GM21360 (cell line): ENCODE measurements around the gene VOPP1.
"Not testable (repeated sequence)": the region's sequence is repeated elsewhere in the genome, so short reads cannot be mapped to it uniquely, and the experiment has no call there.

Experiments
- ATAC-seq: cut with Tn5 transposase; IDR thresholded peaks from one replicate; pipeline ENCODE4 v1.9.1; 2021; ENCODE audit warnings: mild to moderate bottlenecking, moderate library complexity; ENCODE audit not compliant: unreplicated experiment

Gene VOPP1

DNA sequence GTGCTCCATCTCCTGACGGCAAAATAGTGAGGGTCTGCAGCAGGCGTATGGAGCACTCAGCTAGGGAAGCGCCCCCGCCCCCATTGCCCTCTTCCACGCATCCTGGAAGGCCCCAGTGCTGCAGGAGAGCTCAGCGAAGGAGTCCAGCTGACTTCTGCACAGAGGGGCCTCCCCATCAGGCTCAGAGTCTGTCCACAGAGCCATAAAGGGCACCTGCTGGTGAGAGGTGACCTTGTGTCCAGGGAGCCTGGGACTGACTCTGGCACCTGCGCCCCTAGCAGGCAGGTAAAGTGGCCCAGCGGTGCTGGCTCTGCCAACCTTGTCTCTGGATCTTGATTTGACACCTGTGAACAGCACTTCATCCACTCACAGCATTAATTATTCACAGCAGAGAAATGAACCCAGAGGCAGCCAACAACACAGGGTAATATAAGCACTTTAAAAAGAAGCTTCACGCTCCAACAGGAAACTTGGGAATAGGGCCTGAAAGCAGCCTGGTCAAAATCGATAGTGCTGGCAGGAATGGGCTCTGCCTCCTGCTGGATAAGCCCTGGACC, 59.6 kb downstream of the VOPP1 start:
- no peak for ATAC-seq

DNA sequence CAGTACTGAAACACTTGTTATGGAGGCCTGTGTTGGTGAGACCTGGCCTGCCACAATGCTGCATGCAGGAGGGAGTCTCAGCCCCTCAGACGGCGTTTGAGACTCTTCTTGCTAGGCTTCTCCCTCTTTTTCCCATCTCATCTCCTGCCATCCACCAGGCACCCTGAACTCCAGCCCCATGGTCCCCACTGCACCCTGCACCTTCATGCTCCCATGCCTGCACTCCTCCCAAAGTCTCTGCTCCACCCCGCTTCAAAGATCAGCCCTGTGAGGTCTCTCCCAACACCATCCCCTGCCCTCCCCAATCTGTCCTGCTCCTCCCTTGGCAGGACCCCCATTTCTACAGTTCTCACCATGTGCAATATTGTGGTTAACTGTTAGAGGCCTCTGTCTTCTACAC, 61.7 kb downstream of the VOPP1 start:
- ATAC-seq, result no peak

DNA sequence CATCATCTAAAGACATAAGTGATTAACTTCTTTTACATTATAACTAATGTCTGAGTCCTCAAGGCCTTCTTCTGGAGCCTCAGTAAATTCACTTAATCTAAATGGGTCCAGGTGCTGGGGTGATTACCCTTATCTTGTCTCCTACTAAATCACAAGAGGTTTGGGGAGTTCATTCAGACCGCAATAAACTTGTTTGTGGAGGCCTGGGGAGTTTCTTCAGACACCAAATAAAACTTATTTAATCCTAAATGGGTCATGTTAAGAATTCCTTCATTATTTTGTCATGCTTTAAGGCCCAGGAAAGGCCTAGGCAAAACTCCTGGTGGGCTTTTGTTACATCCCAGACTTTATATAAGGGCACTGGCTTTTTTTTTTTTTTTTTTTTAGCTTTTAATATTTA, 62.1 kb downstream of the VOPP1 start:
- ATAC-seq, result not testable (repeated sequence)

DNA sequence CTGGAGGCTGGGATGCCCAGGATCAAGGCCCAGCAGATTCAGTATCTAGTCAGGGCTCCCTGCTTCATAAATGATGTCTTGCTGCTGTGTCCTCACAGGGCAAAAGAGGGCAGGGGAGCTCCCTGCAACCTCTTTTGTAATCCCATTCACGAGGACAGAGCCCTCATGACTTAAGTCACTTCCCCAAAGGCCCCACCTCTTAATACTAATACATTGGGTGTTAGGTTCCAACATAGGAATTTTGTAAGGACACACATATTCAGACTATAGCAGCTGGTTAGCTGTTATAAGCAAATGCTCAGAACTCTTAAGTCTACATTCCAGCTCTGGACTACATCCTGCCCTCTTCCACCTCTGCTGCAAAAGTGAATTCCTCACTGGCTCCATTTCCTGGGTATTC, 63.0 kb downstream of the VOPP1 start:
- ATAC-seq, result peak; percentile 15

GRCh38 chr7:55508221-55509011, 63.9 kb downstream of the VOPP1 start:
- peak; percentile 79 for ATAC-seq

DNA sequence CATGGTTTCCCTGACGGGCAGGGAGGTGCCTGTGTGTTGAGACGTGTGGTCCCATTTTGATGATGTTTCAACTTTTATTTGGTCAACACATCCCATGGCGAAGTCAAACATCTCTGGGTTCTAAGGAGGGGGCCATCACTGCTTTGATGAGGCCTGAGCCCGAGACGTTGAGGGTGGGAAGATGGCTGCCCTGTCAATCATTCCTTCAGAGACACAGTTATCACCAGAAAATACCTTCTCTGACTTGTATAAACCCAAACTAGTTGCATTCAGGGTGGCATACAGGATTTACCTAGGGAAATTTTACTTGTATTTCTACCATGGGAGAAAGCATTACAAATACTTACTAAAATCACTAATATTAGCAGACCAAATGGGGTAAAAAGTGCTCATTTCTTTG, 64.6 kb downstream of the VOPP1 start:
- no peak for ATAC-seq

DNA sequence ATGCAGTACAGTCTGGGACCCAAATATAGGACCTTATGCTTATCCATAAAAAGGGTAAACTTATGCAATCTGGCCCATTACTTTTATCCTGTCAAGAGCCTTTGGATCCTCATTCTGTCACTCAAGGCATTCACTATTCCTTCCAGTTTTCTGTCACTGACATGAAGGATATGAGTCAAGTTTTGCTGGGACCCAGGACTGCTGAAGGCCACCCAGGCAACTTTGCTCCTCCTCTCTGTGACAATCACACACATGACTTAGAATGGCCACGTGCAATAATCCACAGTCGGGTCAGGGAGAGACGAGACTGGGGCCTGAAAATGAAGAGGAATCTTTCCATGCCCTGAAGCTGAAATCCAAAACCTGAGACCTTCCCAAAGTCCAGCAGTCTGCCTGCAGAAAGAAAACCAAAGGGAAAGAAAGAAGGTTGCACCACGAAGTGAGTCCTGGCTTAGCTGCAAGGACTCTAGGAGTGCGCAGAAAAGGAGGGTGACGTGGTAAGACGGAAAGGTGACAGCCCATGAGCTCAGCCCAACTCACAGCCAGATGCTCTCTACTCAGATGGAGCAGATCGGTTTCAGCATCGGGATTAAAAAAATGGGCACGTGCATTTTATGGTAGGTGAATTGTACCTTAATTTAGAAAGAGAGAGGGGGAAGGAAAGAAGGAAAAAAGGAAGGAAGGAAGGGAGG, 67.2 kb downstream of the VOPP1 start:
- no peak for ATAC-seq

DNA sequence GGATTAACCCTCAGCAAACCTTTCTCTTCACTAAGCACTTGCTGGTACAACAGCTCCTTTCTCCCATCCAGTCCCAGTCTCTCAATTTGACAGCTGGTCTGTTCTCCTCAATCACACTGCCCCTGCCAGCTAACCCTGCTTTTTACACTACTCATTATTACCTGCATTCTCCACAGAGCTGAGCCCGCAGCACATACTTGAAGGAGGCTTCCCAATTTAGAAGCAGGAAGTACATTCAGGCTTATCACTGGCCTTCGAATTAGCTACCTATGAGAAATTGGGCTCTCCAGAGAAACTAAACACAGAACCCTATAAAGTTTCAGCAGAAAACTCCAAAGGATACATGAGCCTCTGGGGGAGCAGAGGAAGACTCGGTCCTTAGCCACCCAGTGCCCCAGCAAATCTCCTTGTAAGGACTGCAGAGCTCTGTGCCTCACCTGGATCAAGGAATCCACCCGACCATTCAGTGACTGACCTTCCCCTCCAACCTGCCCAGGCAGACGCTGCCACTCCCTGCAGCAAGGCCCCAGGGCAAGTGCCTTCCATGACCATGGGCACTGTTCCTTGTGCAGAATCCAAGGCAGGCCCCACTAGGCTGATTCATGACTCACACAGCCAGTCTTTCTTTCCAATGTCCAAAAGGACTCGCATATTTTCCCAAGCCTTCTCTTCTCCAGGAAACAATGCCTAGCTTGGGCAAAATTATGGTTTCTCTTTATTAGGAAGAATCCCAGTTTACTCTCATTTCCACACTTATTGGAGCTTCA, 68.0 kb downstream of the VOPP1 start:
- no peak for ATAC-seq

DNA sequence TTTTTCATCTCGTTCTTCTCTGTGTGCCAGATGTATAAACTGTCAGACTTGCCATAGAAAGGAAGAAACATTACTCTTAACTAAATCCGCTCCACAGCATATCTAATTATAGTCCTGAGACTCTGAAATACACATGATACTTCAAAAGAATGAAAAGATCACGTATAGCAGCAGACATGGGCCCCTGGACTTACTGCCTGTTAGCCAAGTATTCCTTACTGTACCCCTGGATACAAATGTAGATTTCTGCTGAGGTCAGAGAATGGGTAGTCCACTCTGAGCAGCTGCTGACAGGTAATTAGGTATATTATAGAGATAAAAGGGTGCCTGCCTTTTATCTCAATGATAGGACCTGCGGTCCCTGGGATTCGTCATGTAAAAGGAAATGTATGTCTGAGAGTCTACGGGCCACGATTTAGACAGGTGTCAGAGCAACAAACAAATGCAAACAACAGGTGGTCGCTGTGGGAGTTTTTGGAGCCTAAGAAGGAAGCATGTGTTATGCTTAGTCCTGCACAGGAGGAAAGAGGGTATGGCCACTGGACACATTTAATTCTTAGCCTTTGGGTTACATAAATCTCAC, 69.4 kb downstream of the VOPP1 start:
- ATAC-seq, result no peak

GRCh38 chr7:55502124-55502857, 70.0 kb downstream of the VOPP1 start:
- no peak for ATAC-seq

DNA sequence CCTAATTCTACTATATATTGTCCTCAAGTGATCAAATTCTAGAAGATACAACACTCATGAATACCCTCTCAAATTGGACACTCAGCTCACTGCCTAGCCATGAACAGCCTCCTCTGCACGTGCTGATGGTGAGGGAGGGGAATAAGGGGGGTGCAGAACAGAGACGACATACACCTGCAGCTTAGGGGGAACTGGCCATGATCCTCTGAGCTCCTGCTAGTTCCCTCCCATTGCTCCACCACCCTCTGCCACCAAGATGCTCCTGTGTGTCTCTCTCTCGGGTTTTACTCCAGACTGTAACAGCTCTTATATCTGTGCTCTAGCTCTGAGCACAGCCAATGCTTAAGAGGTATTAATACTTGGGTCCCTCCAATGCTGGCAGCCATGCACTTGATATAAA, 70.7 kb downstream of the VOPP1 start:
- no peak for ATAC-seq

- ATAC-seq, result no peak
These were observed 72.1 kb downstream of the VOPP1 start for GRCh38 chr7:55500117-55500756.

- ATAC-seq, result no peak
These were observed 72.7 kb downstream of the VOPP1 start for GRCh38 chr7:55499591-55499990.

- ATAC-seq, result no peak
These were observed 73.5 kb downstream of the VOPP1 start for GRCh38 chr7:55498770-55499169.

- no peak for ATAC-seq
These were observed 74.2 kb downstream of the VOPP1 start for GRCh38 chr7:55498142-55498541.

DNA sequence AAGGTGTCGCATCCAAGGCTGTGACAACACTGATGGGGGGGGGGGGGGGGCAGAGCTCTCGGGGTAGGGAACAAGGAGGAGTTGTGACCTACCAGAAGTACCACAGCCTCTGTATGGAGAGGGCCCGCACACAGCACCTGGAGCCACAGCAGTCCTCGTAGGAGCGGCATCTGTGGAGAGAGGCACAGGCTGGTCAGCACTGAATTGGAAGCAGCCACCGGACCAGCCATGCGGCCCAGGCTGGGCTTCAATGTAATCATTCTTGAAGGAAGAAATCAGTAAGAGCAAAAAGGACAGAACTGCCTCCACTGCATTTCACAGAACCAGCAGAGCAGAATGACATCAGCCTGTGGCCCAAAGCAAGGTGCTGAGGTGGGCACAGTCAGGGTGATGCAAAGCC, 74.8 kb downstream of the VOPP1 start:
- ATAC-seq, result no peak

DNA sequence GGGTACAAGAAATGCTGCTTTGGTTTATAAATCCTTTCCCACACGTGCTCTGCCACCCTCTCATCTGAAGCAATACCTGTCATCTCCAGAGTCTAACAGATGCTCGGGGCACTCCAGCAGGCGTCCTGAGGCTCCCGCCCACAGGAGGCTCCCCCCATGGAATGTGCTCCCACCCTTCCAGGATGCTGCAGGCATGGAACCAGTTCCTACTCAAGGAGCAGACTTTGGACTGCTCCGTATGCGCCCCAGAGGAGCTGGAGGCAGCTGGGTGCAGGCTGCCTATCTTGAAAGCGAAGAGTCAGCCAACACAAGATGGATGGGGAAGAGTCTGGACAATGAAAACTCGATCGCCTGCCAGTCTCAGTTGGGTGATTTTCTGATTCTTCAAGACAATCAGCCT, 75.4 kb downstream of the VOPP1 start:
- ATAC-seq, result no peak

DNA sequence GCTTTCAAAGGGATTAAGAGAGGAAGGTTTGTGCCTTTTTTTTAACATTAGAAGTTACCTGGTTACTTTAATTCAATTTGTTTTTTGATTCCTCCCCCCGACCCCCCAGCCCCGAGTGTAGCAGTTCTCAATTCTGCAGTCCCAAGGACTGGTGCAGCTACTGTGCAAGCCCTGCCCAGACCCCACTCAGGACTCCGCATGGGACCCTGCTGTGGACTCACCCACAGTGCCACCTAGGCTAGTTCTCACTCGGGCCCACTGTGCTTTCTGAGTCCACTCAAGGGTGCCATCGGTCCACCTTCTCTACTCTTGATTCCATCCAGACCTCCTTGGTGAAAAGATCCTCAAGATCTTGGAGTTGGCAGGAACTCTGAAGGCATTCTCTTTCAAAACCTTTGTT, 77.4 kb downstream of the VOPP1 start:
- no peak for ATAC-seq

GRCh38 chr7:55493408-55493807, 78.9 kb downstream of the VOPP1 start:
- no peak for ATAC-seq

DNA sequence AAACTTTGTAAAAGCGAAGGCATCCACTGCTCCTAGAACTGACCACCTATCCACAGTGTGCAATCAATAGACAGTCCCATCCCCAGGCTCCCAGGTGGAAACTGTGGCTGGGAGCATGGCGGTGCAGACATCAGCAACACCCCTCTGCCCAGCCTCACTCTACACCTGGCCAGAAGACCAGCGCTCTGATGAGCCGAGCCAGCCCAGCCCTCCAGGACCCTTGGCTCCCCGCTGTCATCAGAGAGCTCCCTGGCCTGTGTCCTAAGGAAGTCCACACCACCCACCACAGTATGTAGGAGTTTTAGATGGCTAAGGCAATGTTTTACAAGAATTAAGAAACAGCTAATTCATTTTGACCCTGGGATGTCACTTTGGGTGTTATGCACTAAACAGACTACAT, 81.0 kb downstream of the VOPP1 start:
- ATAC-seq, result no peak
